VCaP (cell line): ENCODE measurements around the gene ATXN7L1.

ENCODE experiments used
- H3K27ac ChIP-seq: fragments of 450-650 bp; 2 replicates; pipeline ENCODE4 v1.5.1; 2017
- CTCF ChIP-seq: fragments of 450-650 bp; conservative IDR thresholded peaks from 2 replicates; pipeline ENCODE4 v1.5.1; 2017; ENCODE audit warnings: mild to moderate bottlenecking, moderate library complexity

The ATXN7L1 gene

GRCh38 chr7:105871142-105871541 is 5.3 kb downstream of the ATXN7L1 start:
- H3K27ac ChIP-seq = no peak overlapping the region
- TF ChIP-seq CTCF = no peak

DNA sequence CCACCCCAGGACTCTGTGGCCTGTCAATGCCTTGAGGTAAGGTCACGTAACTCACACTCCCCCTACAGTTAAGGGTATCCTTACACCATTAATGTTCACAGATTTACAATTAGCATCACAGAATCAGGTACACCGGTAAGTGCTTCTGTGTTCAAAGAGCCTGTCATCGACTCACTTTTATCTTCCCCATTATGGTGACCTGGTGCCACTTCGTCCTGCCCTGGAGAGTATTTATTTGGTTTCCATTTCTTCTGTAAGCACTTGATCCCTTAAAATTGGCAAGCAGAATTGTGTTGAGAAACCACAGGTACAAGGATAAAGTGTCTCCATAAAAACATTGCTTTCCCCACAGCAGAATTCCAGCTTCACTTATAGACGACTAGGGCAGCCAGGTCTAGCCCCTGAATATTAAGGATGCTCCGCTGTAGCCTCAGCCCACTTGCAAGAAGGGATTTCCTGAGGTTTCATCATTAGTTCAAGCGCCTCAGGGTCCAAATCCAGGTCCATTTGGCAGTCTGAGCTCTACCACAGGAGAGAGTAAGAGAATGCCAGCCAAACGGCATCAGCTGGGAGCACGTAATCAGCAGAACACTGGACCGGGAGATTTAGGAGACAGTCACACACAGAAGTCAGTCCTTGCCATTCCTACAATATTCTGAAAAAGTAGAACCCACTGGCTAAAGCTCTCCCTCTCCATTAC is 10.1 kb downstream of the ATXN7L1 start:
- TF ChIP-seq CTCF = no peak
- H3K27ac ChIP-seq = no peak overlapping the region

GRCh38 chr7:105863876-105864275 is 12.5 kb downstream of the ATXN7L1 start:
- H3K27ac ChIP-seq = no peak overlapping the region
- no peak for TF ChIP-seq CTCF

GRCh38 chr7:105862770-105863169 is 13.6 kb downstream of the ATXN7L1 start:
- no peak overlapping the region for H3K27ac ChIP-seq

GRCh38 chr7:105862276-105862675 is 14.1 kb downstream of the ATXN7L1 start:
- no peak overlapping the region for H3K27ac ChIP-seq

More at GRCh38 chr7:105862770-105863169, 13.6 kb downstream of the ATXN7L1 start:
- TF ChIP-seq CTCF = no peak

DNA sequence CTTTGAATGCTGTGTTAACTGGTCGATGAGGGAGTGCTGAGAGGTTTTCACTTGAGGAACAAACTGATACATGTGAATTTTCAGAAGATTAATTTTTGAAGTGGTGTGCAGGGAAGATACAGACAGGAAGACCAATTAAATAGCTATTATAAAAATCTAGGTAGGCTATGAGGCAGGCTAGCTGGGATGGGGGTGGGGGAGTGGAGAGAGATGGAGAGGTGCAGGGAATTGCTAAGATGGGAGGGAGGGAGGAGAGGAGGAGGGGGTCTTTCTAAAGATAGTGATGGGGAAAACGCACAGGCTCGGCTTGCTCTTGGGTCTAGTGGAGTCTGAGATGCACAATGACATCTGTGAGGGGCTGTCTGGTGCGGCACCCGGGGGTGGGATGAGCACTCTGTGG is 15.2 kb downstream of the ATXN7L1 start:
- no peak overlapping the region for H3K27ac ChIP-seq
- no peak for TF ChIP-seq CTCF

More at GRCh38 chr7:105862276-105862675, 14.1 kb downstream of the ATXN7L1 start:
- TF ChIP-seq CTCF = no peak

DNA sequence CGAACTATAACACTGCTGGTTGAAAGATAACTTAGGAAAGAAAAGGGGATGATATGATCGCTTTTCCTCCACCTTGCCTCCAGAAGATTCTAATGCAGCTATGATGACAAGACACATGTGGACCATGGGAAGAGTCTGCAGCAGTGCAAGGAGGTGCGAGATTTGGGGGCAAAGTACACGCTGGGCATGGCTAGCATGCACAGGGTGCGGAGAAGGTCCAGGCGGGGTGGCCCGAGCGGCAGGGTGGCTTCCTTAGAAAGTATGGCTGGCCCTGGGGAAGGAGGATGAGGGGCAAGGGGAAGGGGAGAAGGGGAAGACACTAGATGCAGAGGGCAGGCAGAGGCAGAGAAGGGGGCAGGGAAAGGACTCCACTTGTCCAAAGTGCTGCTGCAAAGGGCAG is 15.6 kb downstream of the ATXN7L1 start:
- no peak for TF ChIP-seq CTCF
- no peak overlapping the region for H3K27ac ChIP-seq
